GM12891 (cell line): ENCODE measurements around the gene SPOCK1.

Experiments used
- DNase-seq: peaks from one replicate; pipeline ENCODE4 v3.0.0; 2011; ENCODE audit warnings: low spot score; ENCODE audit not compliant: insufficient read length
- FAIRE-seq: peaks from 2 replicates; lab custom pipeline; 2011; peaks lifted over from hg19 to GRCh38; lab: Jason Lieb, UNC
- PAX5 ChIP-seq: IDR thresholded peaks from 2 replicates; pipeline ENCODE4 v1.6.1; 2011; ENCODE audit warnings: low read length, moderate library complexity, mild to moderate bottlenecking; ENCODE audit not compliant: insufficient read depth, severe bottlenecking
- POLR2A ChIP-seq: IDR thresholded peaks from 2 replicates; pipeline ENCODE4 v1.6.1; 2011; ENCODE audit warnings: low read depth, low read length, control low read depth
- POLR2AphosphoS5 ChIP-seq: IDR thresholded peaks from 2 replicates; pipeline ENCODE4 v1.6.1; 2011; ENCODE audit warnings: low read depth, low read length, control low read depth
- POU2F2 ChIP-seq: IDR thresholded peaks from 2 replicates; pipeline ENCODE4 v1.6.1; 2011; ENCODE audit warnings: low read depth, mild to moderate bottlenecking, control low read depth, low read length, moderate library complexity
- SPI1 ChIP-seq: IDR thresholded peaks from 2 replicates; pipeline ENCODE4 v1.6.1; 2011; ENCODE audit warnings: low read depth, low read length, control low read depth
- TAF1 ChIP-seq: IDR thresholded peaks from 2 replicates; pipeline ENCODE4 v1.6.1; 2011; ENCODE audit warnings: low read depth, low read length, control low read depth

The SPOCK1 gene

DNA sequence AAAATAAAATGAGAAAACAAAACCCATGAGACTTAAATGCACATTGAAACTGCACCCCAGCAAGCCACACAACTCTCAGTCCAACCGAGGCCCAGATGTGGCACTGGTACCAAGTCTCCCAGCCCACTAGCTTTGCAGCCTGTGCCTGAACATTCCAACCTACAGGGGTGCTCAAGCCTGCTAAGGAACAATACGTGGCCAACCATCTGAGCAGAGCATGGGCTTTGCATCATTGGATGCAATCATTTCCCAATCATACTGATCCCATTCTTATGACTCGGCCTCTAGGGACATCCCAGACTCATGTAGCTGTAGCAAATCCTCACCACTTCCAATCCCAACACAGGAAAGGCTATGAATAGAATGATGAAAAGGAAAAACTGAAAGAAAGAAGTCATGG lies 297.2 kb downstream of the SPOCK1 start:
- FAIRE-seq (no peak), DNase-seq (no peak)
- TF ChIP-seq POLR2A, result no peak
- no peak for TF ChIP-seq TAF1
- no peak for TF ChIP-seq PAX5
- TF ChIP-seq POLR2AphosphoS5, result no peak
- no peak for TF ChIP-seq POU2F2
- TF ChIP-seq SPI1, result no peak

GRCh38 chr5:137200906-137201700 lies 298.0 kb downstream of the SPOCK1 start:
- FAIRE-seq, result no peak
- TF ChIP-seq POU2F2 (no peak), TAF1 (no peak), POLR2A (no peak), PAX5 (no peak)
- no peak for DNase-seq

DNA sequence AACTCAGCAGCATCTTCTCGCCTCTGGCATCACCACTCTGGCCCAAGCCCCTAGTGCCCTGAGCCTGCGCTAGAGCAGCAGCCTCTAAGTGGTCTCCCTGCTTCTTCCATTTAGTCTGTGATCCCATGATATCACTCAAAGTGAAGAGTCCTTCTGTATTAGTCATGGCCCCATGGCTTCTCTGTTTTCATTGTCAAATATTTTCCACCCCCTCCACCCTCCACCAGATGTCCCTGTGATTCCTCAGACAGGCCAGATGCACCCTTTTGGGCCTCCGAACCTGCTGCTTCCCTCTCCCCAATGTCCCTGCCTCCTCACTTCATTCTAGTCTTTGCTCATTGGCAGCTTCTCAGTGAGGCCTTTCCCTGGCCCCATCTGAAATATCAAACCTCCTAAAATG lies 299.2 kb downstream of the SPOCK1 start:
- DNase-seq (no peak), FAIRE-seq (no peak)
- TF ChIP-seq TAF1 (no peak), PAX5 (no peak), SPI1 (no peak), POLR2A (no peak), POLR2AphosphoS5 (no peak), POU2F2 (no peak)

DNA sequence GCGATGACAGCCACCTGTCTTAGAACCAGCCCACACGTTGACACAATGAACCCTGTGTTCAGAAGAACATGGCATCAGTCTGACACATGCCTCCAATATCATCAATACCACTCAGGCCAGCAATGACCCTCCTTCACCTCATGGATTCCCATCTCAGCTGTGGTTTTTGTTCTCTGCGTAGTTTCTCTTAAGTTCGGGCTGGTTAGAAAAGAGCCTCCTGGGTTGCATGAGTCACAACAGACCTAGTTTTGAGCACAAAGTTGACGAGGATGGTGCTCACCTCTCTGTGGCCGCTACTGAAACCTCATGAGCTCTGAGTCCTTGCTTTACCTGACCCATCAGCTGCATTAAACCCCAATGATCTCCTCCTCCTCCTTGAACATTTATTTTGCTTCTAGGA lies 299.9 kb downstream of the SPOCK1 start:
- DNase-seq, result no peak
- TF ChIP-seq POLR2A, result no peak
- TF ChIP-seq SPI1, result no peak
- no peak for FAIRE-seq

- TF ChIP-seq PAX5 (no peak), POLR2A (no peak), TAF1 (no peak), SPI1 (no peak), POU2F2 (no peak)
- FAIRE-seq (no peak), DNase-seq (no peak)
Measured at GRCh38 chr5:137195483-137195882, 303.6 kb downstream of the SPOCK1 start.

DNA sequence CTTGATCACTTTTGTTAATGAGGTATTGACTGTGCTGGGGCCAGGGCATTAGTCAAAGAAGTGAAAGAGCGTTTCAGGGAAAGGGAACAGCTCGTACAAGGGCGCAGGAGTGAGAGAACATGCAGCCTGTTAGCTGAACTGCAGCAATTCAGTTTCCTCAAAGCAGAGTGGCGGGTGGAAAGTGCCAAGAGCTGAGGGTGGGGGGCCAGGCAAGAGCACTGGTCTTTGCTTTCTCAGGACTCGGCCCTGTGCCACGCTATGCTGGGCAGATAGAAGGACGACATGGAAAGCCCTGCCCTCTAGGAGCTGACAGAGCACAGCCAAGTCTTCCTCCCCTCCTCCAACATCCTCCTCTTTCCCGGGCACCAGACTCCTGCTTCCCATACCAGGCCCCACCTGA lies 304.8 kb downstream of the SPOCK1 start:
- no peak for DNase-seq
- FAIRE-seq, result no peak
- TF ChIP-seq SPI1, result no peak
- TF ChIP-seq POLR2AphosphoS5, result no peak
- TF ChIP-seq POLR2A, result no peak

GRCh38 chr5:137192293-137192743 lies 306.8 kb downstream of the SPOCK1 start:
- TF ChIP-seq SPI1, result no peak
- DNase-seq (no peak), FAIRE-seq (no peak)

DNA sequence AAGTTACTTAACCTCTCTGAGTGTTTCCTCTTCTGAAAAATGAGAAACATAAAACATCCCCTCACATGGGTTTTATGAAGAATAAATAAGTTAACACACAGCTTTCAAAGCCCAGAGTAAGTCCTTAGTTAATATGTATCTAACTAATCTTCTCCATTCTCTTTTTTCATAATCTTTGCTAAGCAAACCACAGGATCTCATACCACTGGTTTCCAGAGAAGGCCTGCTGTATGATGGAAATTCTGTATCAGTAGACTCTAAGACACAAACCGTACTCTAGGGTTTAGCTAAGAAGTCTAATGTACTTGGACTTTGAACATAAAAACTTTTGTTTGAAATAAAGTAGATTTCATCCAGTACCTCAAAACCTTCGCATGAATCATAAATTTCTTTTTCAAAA lies 307.9 kb downstream of the SPOCK1 start:
- TF ChIP-seq POLR2A, result no peak
- no peak for TF ChIP-seq TAF1
- TF ChIP-seq POU2F2, result no peak
- TF ChIP-seq SPI1, result no peak
- TF ChIP-seq PAX5, result no peak
- TF ChIP-seq POLR2AphosphoS5, result no peak
- no peak for DNase-seq
- no peak for FAIRE-seq

GRCh38 chr5:137190441-137190840 lies 308.7 kb downstream of the SPOCK1 start:
- FAIRE-seq (no peak), DNase-seq (no peak)
- no peak for TF ChIP-seq PAX5
- no peak for TF ChIP-seq SPI1
- no peak for TF ChIP-seq POLR2A
- no peak for TF ChIP-seq POU2F2
- TF ChIP-seq POLR2AphosphoS5, result no peak

- TF ChIP-seq POLR2AphosphoS5 (no peak), POLR2A (no peak), TAF1 (no peak), POU2F2 (no peak), SPI1 (no peak), PAX5 (no peak)
- DNase-seq, result no peak
- FAIRE-seq, result no peak
Measured at GRCh38 chr5:137190031-137190430, 309.1 kb downstream of the SPOCK1 start.

DNA sequence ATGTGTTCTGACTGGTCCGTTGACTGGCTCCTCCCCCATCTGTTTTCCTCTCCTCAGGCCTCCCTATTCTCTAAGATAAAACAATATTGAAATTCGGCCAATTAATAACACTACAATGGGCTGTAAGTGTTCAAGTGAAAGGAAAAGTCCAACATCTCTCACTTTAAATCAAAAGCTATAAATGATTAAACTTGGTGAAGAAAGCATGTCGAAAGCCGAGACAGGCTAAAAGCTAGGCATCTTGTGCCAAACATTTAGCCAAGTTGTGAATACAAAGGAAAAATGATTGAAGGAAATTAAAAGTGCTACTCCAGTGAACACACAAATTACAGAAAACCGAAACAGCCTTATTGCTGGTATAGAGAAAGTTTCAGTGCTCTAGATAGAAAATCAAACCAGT lies 310.6 kb downstream of the SPOCK1 start:
- DNase-seq (no peak), FAIRE-seq (no peak)
- no peak for TF ChIP-seq SPI1
- no peak for TF ChIP-seq PAX5
- TF ChIP-seq TAF1, result no peak
- TF ChIP-seq POLR2AphosphoS5, result no peak
- no peak for TF ChIP-seq POLR2A
- no peak for TF ChIP-seq POU2F2
